Eye (tissue), 1 donor: Measurements from ENCODE around the gene TRIP11.

ENCODE experiments used
- DNase-seq: peaks from one replicate; pipeline ENCODE4 v3.0.0-alpha.2; 2015

TRIP11 gene

GRCh38 chr14:92009604-92010003 is 30.3 kb downstream of the TRIP11 start:
- no peak for DNase-seq

- DNase-seq: no peak
Observed at GRCh38 chr14:92005019-92005418, 34.8 kb downstream of the TRIP11 start.

GRCh38 chr14:92004062-92004461 is 35.8 kb downstream of the TRIP11 start:
- no peak for DNase-seq

GRCh38 chr14:91998667-91999570 is 40.9 kb downstream of the TRIP11 start:
- DNase-seq: no peak

- DNase-seq: no peak
Observed at GRCh38 chr14:91997492-91997891, 42.4 kb downstream of the TRIP11 start.

DNA sequence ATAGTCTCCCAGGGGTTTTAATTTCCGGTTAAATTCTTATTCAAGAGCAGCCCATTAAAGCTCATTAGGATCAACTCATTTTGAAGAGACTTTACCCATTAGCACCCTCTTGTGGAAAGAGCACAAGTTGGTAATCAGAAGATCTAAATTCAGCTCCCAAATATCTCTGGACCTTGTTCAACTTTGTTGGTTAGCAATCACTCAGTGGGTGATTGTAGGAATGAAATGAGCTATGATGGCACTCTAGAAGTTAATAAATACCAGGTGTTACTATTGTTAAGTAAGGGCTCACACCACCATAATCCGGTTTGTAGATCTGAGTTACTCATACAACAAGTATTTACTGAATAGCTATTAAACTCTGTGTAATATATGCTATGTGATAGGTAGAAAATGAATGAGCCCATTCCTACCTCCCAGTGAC is 42.9 kb downstream of the TRIP11 start:
- peak; percentile 73 for DNase-seq

DNA sequence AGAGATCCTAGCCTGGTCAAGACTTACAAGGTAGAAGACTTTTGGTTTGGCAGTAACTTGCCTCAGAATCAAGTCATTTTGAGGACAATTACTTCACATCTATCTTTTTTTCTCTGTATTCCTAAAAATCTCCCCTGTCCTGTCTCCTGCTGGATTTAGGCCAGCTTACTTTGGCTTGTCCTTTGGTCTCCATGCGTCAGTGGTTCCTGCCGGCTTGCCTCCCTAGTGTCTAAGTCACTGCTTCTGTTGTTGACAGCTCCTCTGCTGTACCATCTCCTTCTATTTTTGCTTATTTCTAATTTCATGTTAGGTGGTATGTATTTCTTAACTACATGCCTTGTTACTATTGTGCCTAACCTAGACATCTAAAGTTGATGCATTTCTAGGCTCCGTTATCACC is 52.7 kb downstream of the TRIP11 start:
- no peak for DNase-seq

GRCh38 chr14:91985521-91986255 is 54.2 kb downstream of the TRIP11 start:
- DNase-seq: no peak

GRCh38 chr14:91985008-91985407 is 54.9 kb downstream of the TRIP11 start:
- no peak for DNase-seq

- DNase-seq: no peak
Observed at GRCh38 chr14:91983588-91983987, 56.3 kb downstream of the TRIP11 start.

DNA sequence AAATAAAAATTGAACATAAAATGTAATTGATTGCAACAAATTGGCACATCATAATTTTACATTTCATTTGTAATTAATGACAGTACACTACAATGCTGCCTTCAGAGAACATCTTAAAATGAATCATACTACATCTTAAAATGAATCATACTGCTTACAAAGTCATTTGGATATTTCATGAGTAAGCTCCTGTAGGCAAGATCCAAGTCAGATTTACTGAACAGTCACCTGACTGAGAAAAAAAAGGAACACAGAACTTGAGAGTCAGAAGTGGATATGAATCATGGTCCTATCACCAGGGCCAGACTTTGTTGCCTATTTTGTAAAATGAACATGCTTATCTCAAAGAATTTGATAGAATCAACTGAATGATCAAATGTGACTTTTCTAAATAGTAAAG is 59.7 kb downstream of the TRIP11 start:
- no peak for DNase-seq

- DNase-seq: no peak
Observed at GRCh38 chr14:91977884-91978283, 62.0 kb downstream of the TRIP11 start.

DNA sequence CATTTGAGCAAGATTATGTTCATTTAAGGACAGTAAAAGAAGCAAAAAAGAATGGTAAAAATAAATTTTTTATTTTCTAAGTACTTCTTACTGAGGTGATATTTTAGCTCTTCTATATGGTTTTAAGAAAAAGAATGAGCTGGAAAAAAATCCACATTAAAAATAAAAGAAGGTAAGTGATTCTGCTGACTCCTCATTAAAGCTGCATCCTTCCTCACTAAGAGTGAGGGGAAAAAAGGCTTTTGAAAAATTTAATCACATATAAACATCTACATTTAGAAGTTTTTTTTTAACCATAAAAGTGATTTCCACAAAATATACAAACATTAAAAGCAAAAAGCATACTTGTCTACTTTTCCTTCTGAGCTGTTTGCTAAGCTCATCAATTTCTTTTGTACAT is 64.1 kb downstream of the TRIP11 start:
- no peak for DNase-seq

GRCh38 chr14:91971188-91971778 is 68.6 kb downstream of the TRIP11 start:
- no peak for DNase-seq

GRCh38 chr14:91968280-91968679 is 71.6 kb downstream of the TRIP11 start:
- DNase-seq: no peak

- DNase-seq: no peak
Observed at GRCh38 chr14:91964724-91965123, 75.1 kb downstream of the TRIP11 start.

GRCh38 chr14:91964011-91964410 is 75.8 kb downstream of the TRIP11 start:
- DNase-seq: no peak

GRCh38 chr14:91963465-91963864 is 76.4 kb downstream of the TRIP11 start:
- no peak for DNase-seq

GRCh38 chr14:91961297-91962220 is 78.3 kb downstream of the TRIP11 start:
- DNase-seq: no peak

DNA sequence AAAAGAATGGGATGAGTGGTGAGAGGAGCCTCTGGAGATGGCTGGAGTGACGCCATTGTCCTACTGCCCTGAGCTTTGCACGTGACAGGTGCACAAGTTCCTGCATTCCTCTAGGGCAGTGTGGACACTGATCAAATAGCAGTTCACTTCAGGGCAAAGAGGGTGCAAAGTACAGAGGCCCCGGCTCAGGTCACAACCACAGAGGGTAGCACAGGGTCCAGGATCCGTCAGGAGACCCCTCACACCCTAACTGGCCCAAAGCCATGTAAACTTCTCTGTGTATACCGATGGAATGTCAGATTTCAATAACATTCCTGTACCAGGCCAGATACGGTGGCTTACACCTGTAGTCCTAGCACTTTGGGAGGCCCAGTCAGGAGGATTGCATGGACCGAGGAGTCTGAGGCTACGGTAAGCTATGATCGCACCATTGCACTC is 82.0 kb downstream of the TRIP11 start:
- DNase-seq: no peak

DNA sequence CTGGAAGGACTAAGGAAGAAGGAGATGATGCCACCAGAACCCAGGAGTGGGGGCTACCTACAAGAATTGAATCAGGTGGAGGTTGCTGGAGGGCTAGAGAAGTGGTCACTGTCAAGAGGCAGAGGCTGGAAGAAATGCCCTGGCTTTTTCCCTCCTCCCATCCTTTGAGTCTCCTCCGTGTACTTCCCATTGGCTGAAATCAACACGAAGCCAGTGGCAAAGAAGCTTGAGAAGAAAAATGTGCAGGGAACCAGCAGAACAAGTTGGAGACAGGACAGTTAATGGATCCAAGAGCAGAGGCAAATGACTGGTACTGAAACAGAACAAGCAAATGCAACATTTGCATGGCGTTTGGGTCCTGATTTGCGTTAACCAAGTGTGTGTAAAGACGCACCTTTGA is 83.2 kb downstream of the TRIP11 start:
- DNase-seq: no peak

DNA sequence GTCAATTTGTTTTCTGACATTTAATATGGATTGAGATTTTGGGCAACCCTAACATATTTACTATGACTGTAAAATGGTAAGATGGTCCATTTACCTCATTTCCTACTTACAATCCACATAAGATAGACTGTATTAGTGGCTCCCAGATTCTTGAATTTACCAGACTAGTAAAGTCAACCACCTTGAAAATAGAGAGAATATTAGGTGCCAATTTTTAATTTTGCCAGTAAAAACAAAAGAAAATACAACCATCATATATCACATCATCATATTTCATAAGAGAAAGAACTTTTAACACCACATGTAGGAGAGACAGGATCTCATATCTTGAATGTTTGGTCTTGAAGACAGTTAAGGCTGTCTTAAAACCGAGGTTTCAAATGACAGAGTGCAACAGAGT is 84.7 kb downstream of the TRIP11 start:
- no peak for DNase-seq
